NOMO-1 treated with dmso at 0.1 percent for 144 hours (cell line): ENCODE data around the gene PPM1H.
"Not testable (repeated sequence)": the region's sequence is repeated elsewhere in the genome, so short reads cannot be mapped to it uniquely, and the experiment has no call there.

ENCODE experiments used
- DNase-seq: peaks from one replicate; lab custom pipeline; 2025; ENCODE audit not compliant: unreplicated experiment; lab: John Stamatoyannopoulos, UW

Gene PPM1H

DNA sequence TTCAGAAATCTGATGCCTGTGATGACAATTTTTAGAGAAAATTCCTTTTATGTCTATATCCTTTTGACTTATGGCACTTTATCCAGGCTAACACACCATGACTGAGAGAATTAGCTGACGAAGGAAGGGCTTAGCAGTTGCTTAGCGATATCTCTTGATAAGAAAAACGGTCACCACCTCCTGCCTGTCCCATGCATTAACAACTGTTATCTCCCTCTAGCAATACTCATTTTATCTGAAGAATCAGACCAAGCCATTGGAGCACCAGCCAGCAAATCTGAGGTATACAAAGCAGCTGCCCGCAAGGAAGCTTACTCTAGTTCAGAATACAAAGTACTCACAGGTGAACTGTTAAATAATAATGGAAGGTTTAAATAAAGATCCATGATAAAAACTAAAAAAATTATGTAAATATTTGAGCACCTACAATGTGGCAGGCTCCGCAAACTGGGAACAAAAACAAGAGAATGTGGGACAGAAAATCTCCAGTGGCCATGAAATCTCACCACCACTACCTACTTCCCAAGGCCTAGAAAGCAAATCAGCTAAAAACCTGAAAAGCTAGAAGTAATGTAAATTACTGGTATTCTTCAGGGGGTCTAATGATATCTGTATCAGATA, 24.3 kb downstream of the PPM1H start:
- no peak for DNase-seq

DNA sequence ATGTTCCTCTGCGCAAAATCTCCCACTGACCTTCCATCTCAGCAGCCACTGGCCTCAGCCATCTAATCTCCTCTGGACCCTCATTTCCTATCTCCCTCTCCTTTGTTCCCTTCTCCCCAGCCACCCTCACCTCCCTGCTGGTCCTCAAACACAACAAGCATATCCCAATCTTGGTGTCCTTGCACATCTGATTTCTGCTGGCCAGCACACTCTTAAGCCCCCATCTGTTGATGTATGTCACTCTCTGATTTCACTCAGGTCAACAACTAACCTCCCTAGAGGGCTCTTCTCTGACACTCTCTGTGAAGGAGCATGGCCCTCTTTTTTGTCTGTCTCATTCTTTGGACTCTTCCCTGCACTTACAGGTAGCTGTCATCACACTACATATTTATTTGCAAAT, 25.6 kb downstream of the PPM1H start:
- DNase-seq = no peak

DNA sequence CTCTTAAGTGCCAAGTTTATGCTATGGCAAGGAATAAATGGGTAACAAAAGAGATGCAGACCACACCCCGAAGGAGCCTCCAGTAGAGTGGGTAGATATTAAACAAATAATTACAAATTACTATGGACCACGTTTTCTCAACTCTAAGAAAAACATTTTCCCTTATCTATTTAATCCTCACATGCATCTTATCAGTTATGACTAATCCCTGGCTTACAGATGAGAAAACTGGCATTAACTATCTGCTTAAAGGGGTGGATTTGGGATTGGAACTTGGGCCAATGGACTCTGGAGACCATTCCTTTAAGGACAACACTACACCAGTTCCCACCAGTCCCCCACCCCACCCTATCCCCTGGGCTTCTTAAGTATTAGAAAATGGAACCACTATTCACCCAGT, 26.3 kb downstream of the PPM1H start:
- no peak for DNase-seq

GRCh38 chr12:62907561-62907960, 27.4 kb downstream of the PPM1H start:
- no peak for DNase-seq

- DNase-seq = no peak
Observed at GRCh38 chr12:62907078-62907477, 27.9 kb downstream of the PPM1H start.

DNA sequence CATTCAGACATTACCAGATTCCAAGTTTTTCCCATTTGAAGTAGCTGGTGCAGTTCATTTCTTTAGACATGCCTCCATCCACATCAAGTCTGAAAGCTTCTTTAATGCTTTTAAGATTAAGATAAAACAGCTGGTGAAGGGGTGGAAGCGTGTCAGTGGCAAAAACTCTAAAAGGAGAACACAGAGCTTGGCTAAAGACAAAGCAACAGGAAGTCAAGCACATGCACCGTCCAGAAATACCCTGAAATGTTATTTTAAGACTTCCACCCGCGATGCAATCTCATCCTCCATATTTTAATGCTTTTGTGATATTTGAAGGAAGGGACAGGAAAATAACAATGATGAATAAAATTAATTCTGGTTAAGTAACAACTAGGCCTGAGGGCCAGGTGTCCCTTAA, 31.8 kb downstream of the PPM1H start:
- peak; percentile 27 for DNase-seq

DNA sequence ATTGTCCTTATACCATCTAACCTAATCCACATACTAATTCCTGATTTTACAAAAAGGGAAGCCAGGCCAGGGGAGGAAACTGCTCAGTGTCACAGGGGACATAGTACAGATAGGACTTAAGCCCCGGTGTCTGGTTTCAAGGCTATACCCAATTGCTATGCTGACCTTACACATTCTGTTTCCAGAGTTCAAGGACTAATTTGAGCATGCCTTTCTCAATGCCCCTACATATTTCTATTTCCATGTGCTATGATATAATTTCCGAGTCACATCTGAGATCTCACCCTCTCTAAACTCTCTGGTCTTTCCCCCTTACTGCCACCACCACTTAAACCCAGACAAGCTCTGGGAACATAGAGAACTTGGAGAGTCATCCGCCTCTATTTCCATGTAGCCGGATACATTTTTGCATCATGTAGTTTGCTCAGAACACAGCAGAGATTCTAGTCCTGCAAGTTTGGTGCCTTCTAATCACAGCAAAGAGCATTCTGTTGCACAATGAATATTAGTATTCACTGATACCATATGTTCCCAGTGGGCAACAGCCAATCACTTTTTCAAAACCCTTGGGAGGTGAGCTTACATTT, 34.2 kb downstream of the PPM1H start:
- no peak for DNase-seq

DNA sequence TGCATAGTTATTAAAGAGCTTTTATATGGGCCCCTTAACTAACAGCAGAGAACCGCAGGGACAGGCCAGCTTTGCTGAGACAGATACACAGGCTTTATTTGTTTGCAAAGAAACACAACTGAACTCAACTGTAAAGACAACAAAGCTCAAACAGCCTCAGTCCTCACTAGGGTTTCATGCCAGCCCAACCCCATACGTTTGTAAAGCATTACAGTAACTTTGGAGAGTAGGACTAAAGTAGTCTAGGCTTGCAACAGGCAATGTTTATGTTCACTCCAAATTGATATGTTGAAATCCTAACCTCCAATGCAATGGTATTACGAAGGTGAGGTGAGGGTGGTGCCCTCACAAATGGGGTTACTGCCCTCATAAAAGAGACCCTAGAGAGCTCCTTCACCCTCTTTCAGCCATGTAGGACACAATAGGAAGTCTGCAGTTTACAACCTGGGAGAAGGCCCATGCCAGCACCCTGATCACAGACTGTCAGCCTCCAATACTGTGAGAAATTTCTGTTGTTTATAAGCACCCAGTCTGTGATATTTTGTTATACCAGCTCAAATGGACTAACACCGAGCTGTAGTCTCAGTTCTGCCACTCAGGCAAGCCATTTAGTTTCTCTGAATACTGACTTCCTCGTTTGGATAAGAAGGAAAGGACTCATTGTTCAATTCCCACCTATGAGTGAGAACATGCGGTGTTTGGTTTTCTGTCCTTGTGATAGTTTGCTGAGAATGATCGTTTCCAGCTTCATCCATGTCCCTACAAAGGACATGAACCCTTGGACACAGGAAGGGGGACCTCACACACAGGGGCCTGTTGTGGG, 35.2 kb downstream of the PPM1H start:
- no peak for DNase-seq

DNA sequence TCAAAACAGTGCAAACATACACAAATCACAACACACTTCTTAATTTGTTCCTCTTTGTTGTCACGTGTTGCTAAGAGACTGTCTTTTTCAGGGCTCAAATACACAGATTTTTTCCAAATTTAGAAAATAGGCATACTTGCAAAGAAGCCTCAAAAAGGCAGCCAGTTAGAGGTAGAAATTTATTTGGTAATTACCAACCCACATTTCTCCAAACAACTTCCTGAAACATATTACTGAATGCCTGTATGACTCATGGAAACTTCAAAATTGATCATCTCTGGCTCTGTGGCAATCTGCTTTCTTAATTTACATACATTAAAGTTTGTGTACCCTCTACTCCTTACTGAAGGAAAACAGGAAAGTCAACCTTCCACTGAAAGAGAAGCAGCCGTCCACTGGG, 36.4 kb downstream of the PPM1H start:
- DNase-seq = peak; percentile 41

- DNase-seq = no peak
Observed at GRCh38 chr12:62895351-62895877, 39.5 kb downstream of the PPM1H start.

DNA sequence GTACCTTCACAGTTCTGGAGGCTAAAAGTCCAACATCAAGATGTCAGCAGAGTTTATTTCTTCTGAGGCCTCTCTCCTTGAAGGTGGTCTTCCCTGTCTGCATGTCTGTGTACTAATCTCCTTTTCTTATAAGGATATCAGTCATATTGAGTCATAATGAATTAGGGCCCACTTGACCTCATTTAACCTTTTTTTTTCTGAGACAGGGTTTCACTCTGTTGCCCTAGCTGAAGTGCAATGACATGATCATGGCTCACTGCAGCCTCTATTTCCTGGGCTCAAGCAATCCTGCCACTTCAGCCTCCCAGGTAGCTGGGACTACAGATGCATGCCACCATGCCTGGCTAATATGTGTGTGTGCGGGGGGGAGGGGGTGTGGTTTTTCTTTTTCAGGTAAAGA, 41.7 kb downstream of the PPM1H start:
- no peak for DNase-seq

- no peak for DNase-seq
Observed at GRCh38 chr12:62891805-62892549, 43.0 kb downstream of the PPM1H start.

GRCh38 chr12:62888454-62889110, 46.4 kb downstream of the PPM1H start:
- no peak for DNase-seq

DNA sequence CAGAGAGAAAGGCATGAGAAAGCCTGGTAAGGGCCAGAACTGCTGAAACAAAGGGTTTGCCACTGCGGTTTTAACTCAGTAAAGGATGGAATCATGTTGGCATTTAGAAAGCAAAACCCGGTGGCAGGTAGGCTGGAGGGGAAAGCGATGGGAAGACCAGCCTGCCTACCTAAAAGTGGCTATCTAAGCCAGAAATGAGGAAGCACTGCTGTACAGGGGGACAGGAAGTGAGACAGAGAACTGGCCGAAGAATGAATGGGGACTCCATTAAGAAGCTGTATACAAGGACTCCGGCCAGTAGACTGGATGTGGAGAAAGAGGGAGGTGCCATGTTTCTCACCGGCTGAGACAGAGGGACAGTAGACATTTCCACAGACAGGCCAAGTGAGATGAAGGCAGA, 48.2 kb downstream of the PPM1H start:
- DNase-seq = peak; percentile 24

- no peak for DNase-seq
Observed at GRCh38 chr12:62885242-62885641, 49.7 kb downstream of the PPM1H start.

GRCh38 chr12:62884832-62885231, 50.1 kb downstream of the PPM1H start:
- DNase-seq = not testable (repeated sequence)

DNA sequence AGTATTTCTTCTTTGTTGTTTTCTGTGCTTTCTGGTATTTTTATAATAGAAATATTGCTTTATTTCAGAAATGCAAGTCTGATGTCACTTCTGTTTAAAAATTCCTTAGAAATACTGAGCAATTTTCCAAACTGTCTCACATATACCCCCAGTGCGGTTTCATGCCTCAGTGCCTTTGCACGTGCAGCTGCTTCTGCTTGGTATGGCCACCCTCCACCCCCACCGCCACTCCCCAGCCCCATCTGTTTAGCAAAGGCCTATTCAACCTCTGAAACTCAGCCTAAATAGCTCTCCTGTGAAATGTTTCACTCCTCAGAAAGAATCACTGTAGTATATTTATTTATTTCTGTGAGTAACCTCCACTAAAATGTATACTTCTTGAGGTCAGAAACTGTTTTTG, 52.3 kb downstream of the PPM1H start:
- DNase-seq = no peak

- DNase-seq = no peak
Observed at GRCh38 chr12:62882140-62882539, 52.8 kb downstream of the PPM1H start.

DNA sequence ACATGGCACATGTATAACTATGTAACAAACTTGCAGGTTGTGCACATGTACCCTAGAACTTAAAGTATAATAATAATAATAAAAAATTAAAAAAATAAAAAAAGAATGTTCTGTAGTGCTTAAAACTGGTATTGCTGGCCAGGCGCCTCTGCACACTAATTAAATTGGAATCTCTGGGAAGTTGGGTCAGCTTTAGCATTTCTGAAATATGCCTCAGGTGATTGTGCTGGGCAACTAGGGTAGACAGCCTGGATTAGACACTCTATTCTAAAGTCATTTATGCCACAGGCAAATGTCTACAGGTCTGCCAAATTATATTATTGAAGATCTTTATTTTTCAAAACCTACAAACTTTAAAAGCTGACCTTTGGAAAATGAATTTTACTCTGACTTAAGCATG, 55.3 kb downstream of the PPM1H start:
- no peak for DNase-seq

DNA sequence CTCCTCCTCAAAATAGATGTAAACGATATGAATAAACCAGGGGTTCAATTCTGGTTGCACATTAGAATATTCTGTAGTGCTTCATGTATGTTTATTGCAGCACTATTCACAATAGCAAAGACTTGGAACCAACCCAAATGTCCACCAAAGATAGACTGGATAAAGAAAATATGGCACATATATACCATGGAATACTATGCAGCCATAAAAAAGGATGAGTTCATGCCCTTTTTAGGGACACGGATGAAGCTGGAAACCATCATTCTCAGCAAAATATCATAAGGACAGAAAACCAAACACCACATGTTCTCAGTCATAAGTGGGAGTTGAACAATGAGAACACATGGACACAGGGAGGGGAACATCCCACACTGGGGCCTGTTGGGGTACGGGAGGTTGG, 55.7 kb downstream of the PPM1H start:
- not testable (repeated sequence) for DNase-seq

DNA sequence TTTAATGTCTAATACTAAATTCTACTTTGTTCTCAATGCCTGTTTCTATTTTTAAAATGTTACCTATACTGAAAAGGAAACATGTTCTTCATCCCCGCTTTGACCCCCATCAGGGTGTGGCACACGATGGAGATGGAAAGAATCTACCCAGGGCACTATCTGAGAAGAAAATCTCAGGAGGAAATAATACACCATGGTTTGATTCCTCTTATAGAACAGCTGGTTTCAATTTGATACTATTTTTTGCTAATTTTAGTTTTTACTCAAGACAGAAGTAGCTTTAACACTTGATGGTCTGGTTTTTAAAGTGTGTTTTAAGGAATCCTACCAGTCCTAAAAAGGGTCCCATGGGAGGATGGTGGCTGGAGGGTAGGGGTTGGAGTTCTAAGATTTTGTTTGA, 56.7 kb downstream of the PPM1H start:
- no peak for DNase-seq
